WTC11 (cell line): ENCODE results near the gene C1QTNF1. TPM values are rescaled to one million over a fixed set of nuclear protein-coding genes. Genes with fewer than 3 reads are reported as not detected.

Experiments
- ATAC-seq: fragments of 200-7000 bp; cut with Tn5 transposase; 2 replicates; pipeline ENCODE4 v1.10.0; 2021; ENCODE audit warnings: mild to moderate bottlenecking, moderate library complexity
- CTCF ChIA-PET: fragments of 300-600 bp; sonication (Branson Sonifier 250); formaldehyde crosslinking; loops from one replicate; lab custom pipeline; 2021; ENCODE audit warnings: antibody characterized with exemption; lab: Charles Lee
- POLR2A ChIA-PET: fragments of 350-600 bp; sonication (Branson Sonifier 250); formaldehyde crosslinking; loops from one replicate; lab custom pipeline; 2021; ENCODE audit warnings: antibody characterized with exemption; lab: Charles Lee
- DNase-seq: peaks from one replicate; pipeline ENCODE4 v3.0.0; 2021; ENCODE audit warnings: low spot score
- H3K27ac Mint-ChIP-seq: 2 replicates; pipeline ENCODE4 v1.8.0; 2021; ENCODE audit warnings: mixed read lengths
- H3K27me3 Mint-ChIP-seq: 2 replicates; pipeline ENCODE4 v1.8.0; 2021; ENCODE audit warnings: low read depth, mild to moderate bottlenecking, moderate library complexity, mixed read lengths
- H3K36me3 Mint-ChIP-seq: 2 replicates; pipeline ENCODE4 v1.8.0; 2021; ENCODE audit warnings: mixed read lengths
- H3K4me1 Mint-ChIP-seq: 2 replicates; pipeline ENCODE4 v1.8.0; 2022; ENCODE audit warnings: mixed read lengths
- H3K4me3 Mint-ChIP-seq: 2 replicates; pipeline ENCODE4 v1.8.0; 2021; ENCODE audit warnings: mild to moderate bottlenecking, moderate library complexity, mixed read lengths
- H3K9me3 Mint-ChIP-seq: 2 replicates; pipeline ENCODE4 v1.8.0; 2021; ENCODE audit warnings: mixed read lengths
- CREB1 ChIP-seq: sonication (generic); formaldehyde crosslinking; IDR thresholded peaks from 2 replicates; pipeline ENCODE4 v1.8.0; 2023; ENCODE audit warnings: mild to moderate bottlenecking, missing genetic modification reagents
- ETV6 ChIP-seq: sonication (generic); formaldehyde crosslinking; IDR thresholded peaks from 2 replicates; pipeline ENCODE4 v1.8.1; 2022; ENCODE audit warnings: mild to moderate bottlenecking, missing genetic modification reagents
- FOXJ3 ChIP-seq: sonication (generic); formaldehyde crosslinking; IDR thresholded peaks from 2 replicates; pipeline ENCODE4 v1.9.0; 2021; ENCODE audit warnings: missing genetic modification reagents, mild to moderate bottlenecking, borderline replicate concordance
- FOXK1 ChIP-seq: sonication (generic); formaldehyde crosslinking; IDR thresholded peaks from 2 replicates; pipeline ENCODE4 v1.8.0; 2022; ENCODE audit warnings: mild to moderate bottlenecking, moderate library complexity, missing genetic modification reagents
- FOXP1 ChIP-seq: sonication (generic); formaldehyde crosslinking; IDR thresholded peaks from 2 replicates; pipeline ENCODE4 v1.8.0; 2022; ENCODE audit warnings: missing genetic modification reagents, mild to moderate bottlenecking, moderate library complexity, borderline replicate concordance
- GRHL2 ChIP-seq: fragments of 250-450 bp; sonication (Bioruptor Pico); IDR thresholded peaks from 2 replicates; pipeline ENCODE4 v1.8.0; 2022; ENCODE audit warnings: mild to moderate bottlenecking, moderate library complexity; ENCODE audit not compliant: insufficient replicate concordance, severe bottlenecking
- MXD4 ChIP-seq: fragments of 250-450 bp; sonication (Bioruptor Pico); IDR thresholded peaks from 2 replicates; pipeline ENCODE4 v1.8.0; 2021; ENCODE audit warnings: mild to moderate bottlenecking, moderate library complexity, borderline replicate concordance
- MYBL2 ChIP-seq: sonication (generic); formaldehyde crosslinking; IDR thresholded peaks from 2 replicates; pipeline ENCODE4 v1.8.1; 2023; ENCODE audit warnings: mild to moderate bottlenecking, moderate library complexity, missing genetic modification reagents
- NFE2L1 ChIP-seq: sonication (generic); formaldehyde crosslinking; IDR thresholded peaks from 2 replicates; pipeline ENCODE4 v1.8.1; 2023; ENCODE audit warnings: missing genetic modification reagents
- NFYB ChIP-seq: sonication (generic); formaldehyde crosslinking; conservative IDR thresholded peaks from 2 replicates; pipeline ENCODE4 v1.8.0; 2022; ENCODE audit warnings: low read depth, missing genetic modification reagents
- RELA ChIP-seq: sonication (generic); formaldehyde crosslinking; IDR thresholded peaks from 2 replicates; pipeline ENCODE4 v1.8.1; 2022; ENCODE audit warnings: missing genetic modification reagents, mild to moderate bottlenecking, borderline replicate concordance
- SMAD3 ChIP-seq: sonication (generic); formaldehyde crosslinking; IDR thresholded peaks from 2 replicates; pipeline ENCODE4 v1.8.0; 2022; ENCODE audit warnings: missing genetic modification reagents, mild to moderate bottlenecking, borderline replicate concordance
- SOX15 ChIP-seq: fragments of 250-450 bp; sonication (Bioruptor Pico); IDR thresholded peaks from 2 replicates; pipeline ENCODE4 v1.9.0; 2021; ENCODE audit warnings: mild to moderate bottlenecking
- TCF7 ChIP-seq: sonication (generic); formaldehyde crosslinking; IDR thresholded peaks from 2 replicates; pipeline ENCODE4 v1.8.0; 2022; ENCODE audit warnings: mild to moderate bottlenecking, low read depth, missing genetic modification reagents, moderate library complexity
- total RNA-seq: library from RNA; stranded (reverse); gene quantifications from 3 replicates; pipeline ENCODE4 v1.2.3, GENCODE V29; 2021
- TF ChIP-seq, protein P1 (sequence below): sonication (generic); formaldehyde crosslinking; IDR thresholded peaks from 2 replicates; pipeline ENCODE4 v1.8.0; 2023; ENCODE audit warnings: missing genetic modification reagents, mild to moderate bottlenecking, borderline replicate concordance
- TF ChIP-seq, protein P2 (sequence below): fragments of 250-450 bp; sonication (Bioruptor Pico); IDR thresholded peaks from 2 replicates; pipeline ENCODE4 v2.1.2; 2022; ENCODE audit warnings: mild to moderate bottlenecking, moderate library complexity
- TF ChIP-seq, protein P3 (sequence below): fragments of 250-450 bp; sonication (Bioruptor Pico); IDR thresholded peaks from 2 replicates; pipeline ENCODE4 v1.9.0; 2021; ENCODE audit warnings: moderate library complexity, mild to moderate bottlenecking, inconsistent platforms, borderline replicate concordance

The C1QTNF1 gene
- total RNA-seq, 1 experiment from 2014 or later: 1.7 TPM

DNA sequence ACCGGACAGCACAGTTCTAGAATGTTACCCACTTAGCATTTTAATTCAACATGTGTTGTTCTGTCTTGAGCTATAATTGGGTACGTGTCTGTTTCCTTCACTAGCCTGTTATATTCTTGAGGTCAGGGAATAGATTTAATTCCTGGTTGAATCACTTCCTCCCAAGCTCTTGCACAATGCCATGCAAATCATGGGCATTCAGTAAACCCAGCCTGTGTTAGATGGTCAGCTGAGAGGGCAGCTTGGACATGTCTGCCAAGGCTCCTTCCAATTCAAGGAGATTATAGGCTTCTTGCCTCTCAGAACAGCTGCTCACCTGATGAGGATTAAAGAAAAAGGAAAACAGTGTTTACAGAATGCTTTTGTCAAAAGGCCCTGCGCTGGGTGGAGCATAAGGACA, 12.6 kb downstream of the C1QTNF1 start:
- Mint-ChIP-seq H3K27me3 (peaks cover 18% of the 10 kb centered on the region), H3K9me3 (no peaks in the 10 kb centered on the region), H3K27ac (no peak overlapping the region), H3K36me3 (no peaks in the 10 kb centered on the region), H3K4me1 (peaks cover 5% of the 10 kb centered on the region; the same call in 1 of the 2 replicates), H3K4me3 (no peak overlapping the region)
- ChIA-PET CTCF (interaction anchor here (1.0 to 2.1 kb wide), 2 partner anchors 9 to 48 kb away, joined by 3 to 12 read pairs; no protein-coding TSS in a partner anchor), POLR2A (no interaction called here)
- TF ChIP-seq, protein P1, sequence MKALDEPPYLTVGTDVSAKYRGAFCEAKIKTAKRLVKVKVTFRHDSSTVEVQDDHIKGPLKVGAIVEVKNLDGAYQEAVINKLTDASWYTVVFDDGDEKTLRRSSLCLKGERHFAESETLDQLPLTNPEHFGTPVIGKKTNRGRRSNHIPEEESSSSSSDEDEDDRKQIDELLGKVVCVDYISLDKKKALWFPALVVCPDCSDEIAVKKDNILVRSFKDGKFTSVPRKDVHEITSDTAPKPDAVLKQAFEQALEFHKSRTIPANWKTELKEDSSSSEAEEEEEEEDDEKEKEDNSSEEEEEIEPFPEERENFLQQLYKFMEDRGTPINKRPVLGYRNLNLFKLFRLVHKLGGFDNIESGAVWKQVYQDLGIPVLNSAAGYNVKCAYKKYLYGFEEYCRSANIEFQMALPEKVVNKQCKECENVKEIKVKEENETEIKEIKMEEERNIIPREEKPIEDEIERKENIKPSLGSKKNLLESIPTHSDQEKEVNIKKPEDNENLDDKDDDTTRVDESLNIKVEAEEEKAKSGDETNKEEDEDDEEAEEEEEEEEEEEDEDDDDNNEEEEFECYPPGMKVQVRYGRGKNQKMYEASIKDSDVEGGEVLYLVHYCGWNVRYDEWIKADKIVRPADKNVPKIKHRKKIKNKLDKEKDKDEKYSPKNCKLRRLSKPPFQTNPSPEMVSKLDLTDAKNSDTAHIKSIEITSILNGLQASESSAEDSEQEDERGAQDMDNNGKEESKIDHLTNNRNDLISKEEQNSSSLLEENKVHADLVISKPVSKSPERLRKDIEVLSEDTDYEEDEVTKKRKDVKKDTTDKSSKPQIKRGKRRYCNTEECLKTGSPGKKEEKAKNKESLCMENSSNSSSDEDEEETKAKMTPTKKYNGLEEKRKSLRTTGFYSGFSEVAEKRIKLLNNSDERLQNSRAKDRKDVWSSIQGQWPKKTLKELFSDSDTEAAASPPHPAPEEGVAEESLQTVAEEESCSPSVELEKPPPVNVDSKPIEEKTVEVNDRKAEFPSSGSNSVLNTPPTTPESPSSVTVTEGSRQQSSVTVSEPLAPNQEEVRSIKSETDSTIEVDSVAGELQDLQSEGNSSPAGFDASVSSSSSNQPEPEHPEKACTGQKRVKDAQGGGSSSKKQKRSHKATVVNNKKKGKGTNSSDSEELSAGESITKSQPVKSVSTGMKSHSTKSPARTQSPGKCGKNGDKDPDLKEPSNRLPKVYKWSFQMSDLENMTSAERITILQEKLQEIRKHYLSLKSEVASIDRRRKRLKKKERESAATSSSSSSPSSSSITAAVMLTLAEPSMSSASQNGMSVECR (CRISPR knock-in tag): no peak
- TF ChIP-seq MXD4 (CRISPR knock-in tag): no peak
- no peak for TF ChIP-seq FOXP1
- no peak for TF ChIP-seq RELA
- no peak for TF ChIP-seq SMAD3
- TF ChIP-seq SOX15 (CRISPR knock-in tag): no peak
- TF ChIP-seq GRHL2 (CRISPR knock-in tag): no peak
- no peak for TF ChIP-seq NFE2L1 (CRISPR knock-in tag)
- no peak for TF ChIP-seq CREB1 (CRISPR knock-in tag)
- no peak for TF ChIP-seq ETV6 (CRISPR knock-in tag)
- no peak for DNase-seq
- ATAC-seq: no peak

DNA sequence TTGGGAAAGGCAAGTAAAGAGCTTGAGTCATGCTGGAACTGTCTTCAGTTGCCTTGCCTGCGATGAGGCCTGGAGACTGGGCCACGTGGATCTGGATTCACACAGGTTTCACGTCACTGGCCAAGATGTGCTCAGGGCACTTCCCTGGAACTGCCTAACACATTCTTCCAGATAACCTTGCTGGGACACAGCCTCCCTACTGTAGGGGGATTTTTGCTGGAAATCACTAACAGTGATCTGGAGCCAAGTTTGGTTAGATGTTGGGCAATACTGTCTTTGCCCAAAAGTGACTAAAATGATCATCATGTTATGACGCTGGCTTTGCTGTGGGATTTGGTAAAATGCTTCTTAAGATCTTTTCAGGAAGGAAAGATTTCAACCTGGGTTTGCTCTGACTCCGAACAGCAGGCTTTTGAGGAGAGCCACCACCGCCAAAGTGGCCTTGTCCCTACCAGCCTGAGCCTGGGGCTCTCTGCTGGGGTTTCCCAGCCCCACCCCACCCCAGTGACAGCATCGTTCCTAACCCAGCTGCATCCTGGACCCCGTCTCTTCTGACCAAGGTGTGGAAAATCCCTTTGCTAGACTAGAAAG, 14.7 kb downstream of the C1QTNF1 start:
- no peak overlapping the region for H3K27ac Mint-ChIP-seq
- no peak overlapping the region for H3K4me3 Mint-ChIP-seq
- CTCF ChIA-PET: interaction anchor here (0.5 kb wide), 1 partner anchor 1818 kb away, joined by 4 read pairs; no protein-coding TSS in a partner anchor
- POLR2A ChIA-PET: no interaction called here
- TF ChIP-seq, protein P2, sequence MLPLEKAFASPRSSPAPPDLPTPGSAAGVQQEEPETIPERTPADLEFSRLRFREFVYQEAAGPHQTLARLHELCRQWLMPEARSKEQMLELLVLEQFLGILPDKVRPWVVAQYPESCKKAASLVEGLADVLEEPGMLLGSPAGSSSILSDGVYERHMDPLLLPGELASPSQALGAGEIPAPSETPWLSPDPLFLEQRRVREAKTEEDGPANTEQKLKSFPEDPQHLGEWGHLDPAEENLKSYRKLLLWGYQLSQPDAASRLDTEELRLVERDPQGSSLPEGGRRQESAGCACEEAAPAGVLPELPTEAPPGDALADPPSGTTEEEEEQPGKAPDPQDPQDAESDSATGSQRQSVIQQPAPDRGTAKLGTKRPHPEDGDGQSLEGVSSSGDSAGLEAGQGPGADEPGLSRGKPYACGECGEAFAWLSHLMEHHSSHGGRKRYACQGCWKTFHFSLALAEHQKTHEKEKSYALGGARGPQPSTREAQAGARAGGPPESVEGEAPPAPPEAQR (CRISPR knock-in tag): no peak
- TF ChIP-seq TCF7 (CRISPR knock-in tag): no peak
- no peak for TF ChIP-seq MYBL2 (CRISPR knock-in tag)
- no peak for TF ChIP-seq NFYB (CRISPR knock-in tag)
- TF ChIP-seq FOXK1: no peak
- TF ChIP-seq, protein P3, sequence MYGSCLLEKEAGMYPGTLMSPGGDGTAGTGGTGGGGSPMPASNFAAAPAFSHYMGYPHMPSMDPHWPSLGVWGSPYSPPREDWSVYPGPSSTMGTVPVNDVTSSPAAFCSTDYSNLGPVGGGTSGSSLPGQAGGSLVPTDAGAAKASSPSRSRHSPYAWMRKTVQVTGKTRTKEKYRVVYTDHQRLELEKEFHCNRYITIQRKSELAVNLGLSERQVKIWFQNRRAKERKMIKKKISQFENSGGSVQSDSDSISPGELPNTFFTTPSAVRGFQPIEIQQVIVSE (CRISPR knock-in tag): no peak
- TF ChIP-seq FOXJ3 (CRISPR knock-in tag): no peak
- no peaks in the 10 kb centered on the region for H3K4me1 Mint-ChIP-seq
- peaks cover 10% of the 10 kb centered on the region for H3K27me3 Mint-ChIP-seq
- H3K36me3 Mint-ChIP-seq: no peaks in the 10 kb centered on the region
- no peak for DNase-seq
- no peak for ATAC-seq
- peaks cover 13% of the 10 kb centered on the region for H3K9me3 Mint-ChIP-seq
